G401 (cell line): ENCODE measurements around the gene ZNF773. TPM values are rescaled to one million over a fixed set of nuclear protein-coding genes. Genes with fewer than 3 reads are reported as not detected.
"Not testable (repeated sequence)": the region's sequence is repeated elsewhere in the genome, so short reads cannot be mapped to it uniquely, and the experiment has no call there.

Experiments used
- DNase-seq: peaks from one replicate; pipeline ENCODE4 v3.0.0-alpha.2; 2015; ENCODE audit warnings: low spot score
- in situ Hi-C: cut with HindIII; loops from 2 replicates; pipeline ENCODE4 v1.10.0; 2016; ENCODE audit warnings: low sequenced_read_pairs, mixed read lengths
- total RNA-seq: library from RNA; depleted of rRNA; stranded (reverse); fragments of >200 nt; shearing (Covaris generic); gene quantifications from 2 replicates; pipeline ENCODE4 v1.2.3, GENCODE V29; 2014; rRNA removed

ZNF773 gene
- 3.8 and 11.8 TPM in 2 replicates for total RNA-seq

GRCh38 chr19:57499680-57500395 lies at the start of gene ZNF773:
Gene ZNF773 (plus strand): TSS chr19:57499938. CDS start chr19:57500081, 143 bp downstream.
- in situ Hi-C loops: not testable (repeated sequence)
- peak; percentile 94 for DNase-seq

DNA sequence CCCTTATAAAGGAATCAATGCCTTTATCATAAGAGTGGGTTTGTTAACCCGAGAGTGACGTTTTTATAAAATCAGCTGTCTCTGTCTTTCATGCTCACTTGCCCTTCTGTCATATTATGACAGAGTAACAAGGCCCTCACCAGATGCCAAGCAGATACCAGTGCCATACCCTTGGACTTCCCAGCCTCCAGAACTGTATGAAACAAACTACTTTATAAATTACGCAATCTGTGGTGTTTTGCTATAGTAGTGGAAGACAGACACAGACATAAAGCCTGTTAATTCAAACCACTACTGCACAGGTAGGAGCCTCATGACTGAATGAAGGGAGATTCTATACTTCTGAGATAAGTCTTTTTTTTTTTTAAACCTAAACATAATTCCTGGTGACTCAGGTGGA lies 47.4 kb upstream of the ZNF773 start:
- DNase-seq: no peak
- in situ Hi-C loops: no loop called here

DNA sequence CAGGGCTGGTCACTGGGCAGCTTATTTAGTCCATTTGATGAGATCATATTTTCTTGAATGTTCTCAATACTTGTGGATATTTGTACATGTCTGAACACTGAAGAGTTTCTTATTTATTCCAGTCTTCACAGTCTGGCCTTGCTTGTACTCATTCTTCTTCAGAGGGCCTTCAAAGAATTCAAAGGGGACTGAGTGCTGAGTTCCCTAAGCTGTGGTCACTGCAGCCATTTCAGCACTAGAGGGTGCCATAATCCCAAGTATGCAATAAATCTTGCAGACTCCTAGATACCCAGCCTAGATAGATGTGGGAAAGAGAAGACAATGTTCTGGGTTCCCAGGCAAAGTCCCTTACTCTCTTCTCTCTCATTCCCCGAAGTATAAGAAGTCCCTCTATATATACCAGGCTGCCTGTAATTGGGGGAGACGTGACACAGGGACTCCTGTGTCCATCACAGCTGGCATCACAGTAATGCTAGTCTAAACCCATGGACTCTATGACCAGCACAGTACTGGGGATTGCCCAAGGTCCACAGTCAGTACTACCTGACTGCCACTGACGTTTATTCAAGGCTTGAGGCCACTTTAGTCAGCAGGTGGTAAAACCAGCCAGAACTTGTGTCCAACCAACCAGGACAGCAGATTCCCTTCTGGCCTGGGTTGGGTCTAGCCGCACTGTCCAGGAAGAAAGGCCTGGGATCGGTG lies 33.9 kb upstream of the ZNF773 start:
- in situ Hi-C loops: no loop called here
- peak; percentile 10 for DNase-seq

DNA sequence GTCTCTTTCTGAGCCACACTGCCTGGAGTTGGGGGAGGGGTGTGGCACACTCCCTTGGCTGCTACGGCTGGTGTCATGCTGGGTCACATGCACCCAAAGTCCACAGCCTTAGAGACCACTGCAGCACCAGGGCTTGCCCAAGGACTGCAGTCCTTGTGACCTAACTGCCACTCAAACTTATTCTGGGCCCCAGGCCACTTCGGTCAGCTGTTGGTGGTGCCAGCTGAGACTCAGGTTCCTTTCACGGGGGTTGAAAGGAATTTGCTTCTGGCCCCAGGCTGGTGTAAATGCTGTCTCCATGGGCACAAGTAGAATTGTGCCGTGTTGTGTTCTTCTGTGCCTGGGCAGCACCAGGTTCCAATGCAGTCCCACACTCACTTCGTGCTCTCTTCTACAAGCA lies 33.2 kb upstream of the ZNF773 start:
- DNase-seq: no peak
- in situ Hi-C loops: no loop called here

GRCh38 chr19:57473646-57474045 lies 26.1 kb upstream of the ZNF773 start:
- in situ Hi-C loops: no loop called here

GRCh38 chr19:57477191-57478008 lies 22.3 kb upstream of the ZNF773 start, which contains the start of gene ZNF772:
Gene ZNF772 (minus strand): TSS chr19:57477566. CDS start chr19:57477309, 257 bp downstream.
- in situ Hi-C loops: no loop called here
- DNase-seq: peak; percentile 98

More at GRCh38 chr19:57473646-57474045, 26.1 kb upstream of the ZNF773 start:
- DNase-seq: no peak

DNA sequence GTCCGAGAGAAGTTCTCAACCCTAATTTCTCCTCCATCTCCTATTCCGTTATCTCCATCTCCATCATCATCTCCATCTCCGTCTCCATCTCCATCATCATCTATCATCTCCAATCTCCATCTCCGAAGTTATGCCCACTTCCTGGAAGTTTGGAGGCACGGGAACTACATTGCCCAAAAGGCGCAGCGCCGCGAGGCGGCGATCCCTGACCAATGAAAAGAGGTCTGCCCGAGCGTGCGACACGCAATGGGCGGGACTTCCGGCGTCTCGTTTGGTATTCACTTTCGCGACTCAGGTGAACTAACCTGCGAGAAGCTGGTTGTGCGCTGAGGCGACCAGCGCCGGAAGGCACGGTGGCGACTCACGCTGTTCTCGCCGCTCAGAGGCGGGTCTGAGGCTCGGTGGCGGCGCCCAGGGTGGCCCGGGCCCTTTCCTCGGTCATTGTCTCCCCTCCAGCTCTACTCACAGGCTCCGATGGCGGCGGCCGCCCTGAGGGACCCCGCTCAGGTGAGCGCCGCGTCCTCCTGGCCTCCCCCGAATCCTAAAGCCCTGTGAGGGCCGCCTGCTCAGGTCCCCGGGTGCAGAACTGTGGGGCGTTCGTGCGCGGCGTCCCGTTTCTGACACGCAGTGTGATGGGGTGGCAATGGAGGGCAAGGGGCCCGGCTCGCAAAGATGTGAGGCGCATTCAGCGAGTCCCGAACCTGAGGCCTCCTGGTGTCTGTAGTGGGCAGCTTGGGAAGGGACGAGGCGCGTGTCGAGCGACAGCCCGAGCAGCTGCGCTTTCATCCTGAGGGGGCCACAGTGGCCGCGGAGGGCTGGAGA lies 12.1 kb upstream of the ZNF773 start, which contains the start of gene ZNF419:
Gene ZNF419 (plus strand): TSS at position 274 of the 822 bp plus-strand sequence. CDS start 201 bp downstream, at position 475.
- in situ Hi-C loops: not testable (repeated sequence)
- peak; percentile 94 for DNase-seq

- in situ Hi-C loops, DNase-seq: not testable (repeated sequence)
These were observed 11.5 kb upstream of the ZNF773 start for GRCh38 chr19:57488299-57488644.

- in situ Hi-C loops, DNase-seq: not testable (repeated sequence)
These were observed 432 bp upstream of the ZNF773 start for GRCh38 chr19:57499332-57499679.

DNA sequence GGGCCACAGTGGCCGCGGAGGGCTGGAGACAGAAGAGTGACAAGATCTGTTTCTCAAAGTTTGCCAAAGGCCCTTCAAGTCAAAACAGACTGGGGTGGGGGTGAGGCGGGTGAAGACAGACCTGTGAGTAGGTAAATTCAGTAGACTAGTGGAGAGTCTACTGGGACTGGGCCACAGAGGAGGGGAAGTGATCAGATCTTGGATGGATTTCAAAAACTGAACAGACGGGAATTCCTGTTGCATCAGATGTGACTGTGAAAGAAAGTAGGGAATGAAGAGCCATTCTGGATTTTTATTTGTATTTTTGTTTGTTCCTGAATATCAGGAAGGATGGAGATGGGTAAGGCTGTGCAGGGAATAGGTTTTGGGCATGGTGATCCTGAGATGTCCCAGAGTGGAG lies 662 bp downstream of the ZNF773 start:
- DNase-seq, in situ Hi-C loops: not testable (repeated sequence)

DNA sequence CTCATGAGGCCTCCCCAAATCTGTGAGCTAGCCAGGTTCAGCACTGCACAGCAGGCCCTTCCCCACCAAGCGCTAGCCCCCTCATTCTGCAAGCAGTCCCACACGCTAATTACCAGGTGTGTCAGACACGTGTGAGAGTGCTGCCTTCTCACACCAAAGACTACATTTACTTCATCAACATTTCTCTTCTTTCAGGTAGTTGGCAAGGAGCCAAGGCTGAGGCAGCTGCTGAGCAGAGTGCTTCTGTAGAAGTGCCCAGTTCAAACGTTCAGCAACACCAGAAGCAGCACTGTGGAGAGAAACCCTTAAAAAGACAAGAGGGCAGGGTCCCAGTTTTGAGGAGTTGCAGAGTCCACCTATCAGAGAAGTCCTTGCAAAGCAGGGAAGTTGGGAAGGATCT lies 6.4 kb downstream of the ZNF773 start:
- in situ Hi-C loops: no loop called here
- no peak for DNase-seq

DNA sequence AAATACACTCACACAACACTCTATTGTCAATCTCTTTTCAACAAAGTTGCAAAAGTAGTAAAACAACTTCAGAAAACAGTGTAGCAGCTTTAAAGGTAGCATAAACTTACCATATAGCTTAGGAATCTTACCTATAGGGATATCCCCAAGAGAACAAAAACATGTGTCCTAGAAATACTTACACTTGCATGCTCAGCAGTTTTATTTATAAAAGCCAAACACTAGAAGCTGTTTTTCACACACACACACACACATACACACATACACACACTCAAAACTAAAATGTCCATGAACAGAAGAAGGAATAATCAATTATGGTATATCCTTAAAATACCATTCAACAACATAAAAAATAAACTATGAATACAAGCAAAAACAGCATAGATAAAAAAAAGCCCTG lies 11.7 kb downstream of the ZNF773 start:
- in situ Hi-C loops: no loop called here
- DNase-seq: no peak

DNA sequence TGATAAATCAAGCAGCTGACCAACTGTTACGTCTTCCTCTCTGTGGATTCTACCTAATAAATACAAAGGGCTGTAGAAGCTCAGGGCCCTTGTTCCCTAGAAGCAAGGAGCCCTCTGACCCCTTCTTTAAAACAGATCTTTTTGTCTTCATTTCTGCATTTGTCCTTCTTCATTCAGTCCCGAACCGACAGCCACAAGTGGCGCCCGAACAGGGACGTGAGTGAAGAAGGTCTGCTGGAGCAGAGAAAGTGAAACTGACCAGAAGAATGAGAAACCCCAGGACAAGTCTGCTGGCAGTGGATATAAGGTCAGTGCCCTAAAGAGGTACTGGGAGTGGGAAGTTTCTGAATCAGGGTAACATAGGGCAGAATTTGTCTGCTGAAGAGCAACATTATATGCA lies 13.1 kb downstream of the ZNF773 start:
- DNase-seq: no peak
- in situ Hi-C loops: no loop called here

DNA sequence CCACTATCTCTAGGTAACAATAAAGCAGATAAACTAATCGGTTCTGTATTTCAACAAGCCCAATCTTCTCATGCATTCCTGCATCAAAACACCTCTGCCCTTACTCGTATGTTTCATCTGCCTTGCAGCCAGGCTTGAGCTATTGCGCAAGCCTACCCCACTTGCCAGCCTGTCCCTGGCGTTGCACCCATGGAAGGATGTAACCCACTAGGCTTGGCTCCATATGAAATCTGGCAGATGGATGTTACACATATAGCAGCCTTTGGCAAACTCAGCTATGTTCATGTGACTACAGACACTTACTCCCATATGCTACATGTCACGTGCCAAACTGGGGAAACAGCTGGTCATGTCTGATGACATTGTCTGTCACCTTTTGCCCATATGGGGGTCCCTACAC lies 15.5 kb downstream of the ZNF773 start:
- in situ Hi-C loops: no loop called here
- no peak for DNase-seq

- DNase-seq, in situ Hi-C loops: not testable (repeated sequence)
These were observed 18.3 kb downstream of the ZNF773 start for GRCh38 chr19:57518021-57518420.

- peak; percentile 95 for DNase-seq
- in situ Hi-C loops: no loop called here
These were observed 27.6 kb downstream of the ZNF773 start, which contains the start of gene ZNF549 for GRCh38 chr19:57527136-57527881. Gene ZNF549 (plus strand): TSS chr19:57527356. CDS start chr19:57527574, 218 bp downstream.

DNA sequence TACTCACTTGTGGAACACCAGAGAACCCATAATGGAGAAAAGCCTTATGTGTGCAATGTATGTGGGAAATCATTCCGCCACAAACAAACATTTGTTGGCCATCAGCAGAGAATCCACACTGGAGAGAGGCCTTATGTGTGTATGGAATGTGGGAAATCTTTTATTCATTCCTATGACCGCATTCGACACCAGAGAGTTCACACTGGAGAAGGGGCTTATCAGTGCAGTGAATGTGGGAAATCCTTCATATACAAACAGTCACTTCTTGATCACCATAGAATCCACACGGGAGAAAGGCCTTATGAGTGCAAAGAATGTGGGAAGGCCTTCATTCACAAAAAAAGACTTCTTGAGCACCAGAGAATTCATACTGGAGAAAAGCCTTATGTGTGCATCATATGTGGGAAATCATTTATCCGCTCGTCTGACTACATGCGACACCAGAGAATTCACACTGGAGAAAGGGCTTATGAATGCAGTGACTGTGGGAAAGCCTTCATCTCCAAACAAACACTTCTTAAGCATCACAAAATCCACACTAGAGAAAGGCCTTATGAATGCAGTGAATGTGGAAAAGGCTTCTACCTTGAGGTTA lies 38.3 kb downstream of the ZNF773 start:
- in situ Hi-C loops: no loop called here
- DNase-seq: no peak

GRCh38 chr19:57546513-57546912 lies 46.8 kb downstream of the ZNF773 start:
- DNase-seq: no peak
- in situ Hi-C loops: no loop called here
